Caco-2 (cell line): ENCODE data around the gene IMPDH1. TPM values are rescaled to one million over a fixed set of nuclear protein-coding genes. Genes with fewer than 3 reads are reported as not detected.

Experiments used
- BruUV-seq: library from RNA; stranded (reverse); fragments of 400-500 nt; replicated peaks from 2 replicates; lab custom pipeline; 2021; lab: Mats Ljungman, UMichigan
- CTCF ChIA-PET: fragments of 300-600 bp; sonication (Branson Sonifier 250); formaldehyde crosslinking; loops from one replicate; lab custom pipeline; 2022; ENCODE audit warnings: antibody characterized with exemption; lab: Charles Lee
- POLR2A ChIA-PET: fragments of 300-600 bp; sonication (Branson Sonifier 250); formaldehyde crosslinking; loops from one replicate; lab custom pipeline; 2022; ENCODE audit warnings: antibody characterized with exemption; lab: Charles Lee
- DNase-seq, 2 experiments: peaks; one replicate each; pipeline versions ENCODE4 v3.0.0 to v3.0.0-alpha.2; 2020 to 2022
- H3K27me3 ChIP-seq: replicated peaks from 2 replicates; pipeline ENCODE4 v1.6.0; 2011; ENCODE audit warnings: low read length; ENCODE audit not compliant: control insufficient read depth, insufficient read depth
- H3K36me3 ChIP-seq: 2 replicates; pipeline ENCODE4 v1.5.1; 2011; ENCODE audit warnings: low read length; ENCODE audit not compliant: control insufficient read depth, insufficient read depth
- H3K4me1 ChIP-seq: fragments of 250-450 bp; sonication (Bioruptor Pico); 2 replicates; pipeline ENCODE4 v1.5.1; 2020; ENCODE audit warnings: mild to moderate bottlenecking
- H3K4me3 ChIP-seq: 2 replicates; pipeline ENCODE4 v1.5.1; 2011; ENCODE audit warnings: low read depth, mild to moderate bottlenecking, control low read depth, low read length
- H3K9me3 ChIP-seq: fragments of 250-450 bp; sonication (Bioruptor Pico); 2 replicates; pipeline ENCODE4 v1.5.1; 2020; ENCODE audit warnings: mild to moderate bottlenecking, moderate library complexity
- H3K27ac Mint-ChIP-seq: one replicate; pipeline ENCODE4 v1.8.0; 2022; ENCODE audit warnings: mixed read lengths; ENCODE audit not compliant: unreplicated experiment
- H3K27me3 Mint-ChIP-seq: one replicate; pipeline ENCODE4 v1.8.0; 2022; ENCODE audit warnings: mixed read lengths; ENCODE audit not compliant: insufficient read depth, unreplicated experiment
- H3K36me3 Mint-ChIP-seq: one replicate; pipeline ENCODE4 v1.8.0; 2022; ENCODE audit warnings: mild to moderate bottlenecking, mixed read lengths; ENCODE audit not compliant: insufficient read depth, unreplicated experiment
- H3K4me1 Mint-ChIP-seq: one replicate; pipeline ENCODE4 v1.8.0; 2022; ENCODE audit warnings: low read depth, mixed read lengths; ENCODE audit not compliant: unreplicated experiment
- H3K4me3 Mint-ChIP-seq: one replicate; pipeline ENCODE4 v1.8.0; 2022; ENCODE audit warnings: mild to moderate bottlenecking, moderate library complexity, mixed read lengths; ENCODE audit not compliant: unreplicated experiment
- H3K9me3 Mint-ChIP-seq: one replicate; pipeline ENCODE4 v1.8.0; 2022; ENCODE audit warnings: mixed read lengths; ENCODE audit not compliant: unreplicated experiment
- intact Hi-C: fragments of 100-400 bp; cut with micrococcal nuclease; formaldehyde crosslinking; loops from one replicate; pipeline ENCODE4 v1.10.0; 2022; ENCODE audit not compliant: unreplicated experiment
- total RNA-seq: library from RNA; stranded (reverse); gene quantifications from 2 replicates; pipeline ENCODE4 v1.2.3, GENCODE V29; 2022
- TF ChIP-seq, protein P1 (sequence below), 2 experiments: fragments of 200-600 bp in 1 of 2; IDR thresholded peaks; 1 replicate in 1 of 2; 2 replicates in 1 of 2; pipeline versions ENCODE4 v1.5.1 to v1.8.0; 2011 to 2022; ENCODE audit warnings: antibody characterized with exemption in 1 of 2, control low read depth in 1 of 2, inconsistent platforms in 1 of 2, low read depth in 1 of 2, low read length in 1 of 2, mild to moderate bottlenecking in 1 of 2, moderate library complexity in 1 of 2; ENCODE audit not compliant: insufficient read depth in 1 of 2, severe bottlenecking in 1 of 2, unreplicated experiment in 1 of 2

The IMPDH1 gene
- total RNA-seq, 1 experiment from 2014 or later: 43.5 TPM

DNA sequence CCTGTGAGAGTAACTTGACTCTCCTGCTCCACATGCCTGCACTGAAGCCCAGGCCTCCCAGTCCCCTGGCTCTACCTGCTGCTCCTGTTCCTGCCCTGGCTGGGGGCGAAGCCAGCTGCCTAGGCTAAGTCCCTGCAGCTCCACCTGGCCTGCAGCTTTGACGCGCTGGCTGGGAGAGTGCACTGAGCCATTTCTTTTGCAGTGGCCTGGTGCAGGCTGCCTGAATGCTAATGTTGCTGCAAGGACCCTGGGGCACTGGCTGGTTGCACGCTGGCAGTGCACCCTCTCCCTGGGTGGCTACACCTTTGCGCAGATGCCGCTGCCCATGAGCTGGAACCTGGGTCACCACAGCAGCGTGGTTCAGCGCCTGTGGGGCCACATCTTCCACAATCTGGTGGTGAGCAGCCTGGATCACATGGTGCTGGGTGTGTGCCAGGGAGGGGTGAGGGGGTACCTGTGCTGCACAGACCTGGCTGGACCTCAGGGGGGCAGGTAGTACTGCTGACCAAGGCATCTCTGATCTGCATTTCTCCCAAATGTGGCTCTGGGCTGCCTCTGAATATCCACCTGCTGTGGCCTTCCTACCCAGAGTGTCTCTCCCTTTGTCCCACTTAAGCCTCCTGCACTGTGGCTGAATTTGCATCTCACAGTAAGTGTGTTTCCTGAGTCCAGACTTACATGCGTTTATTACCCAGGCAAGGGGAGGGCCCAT is 20.0 kb downstream of the IMPDH1 start:
- Histone ChIP-seq H3K36me3 (no peaks in the 10 kb centered on the region), H3K4me3 (no peak overlapping the region), H3K4me1 (no peaks in the 10 kb centered on the region), H3K9me3 (no peaks in the 10 kb centered on the region), H3K27me3 (no peaks in the 10 kb centered on the region)
- H3K9me3 Mint-ChIP-seq: no peaks in the 10 kb centered on the region
- no peaks in the 10 kb centered on the region for H3K36me3 Mint-ChIP-seq
- TF ChIP-seq, protein P1, sequence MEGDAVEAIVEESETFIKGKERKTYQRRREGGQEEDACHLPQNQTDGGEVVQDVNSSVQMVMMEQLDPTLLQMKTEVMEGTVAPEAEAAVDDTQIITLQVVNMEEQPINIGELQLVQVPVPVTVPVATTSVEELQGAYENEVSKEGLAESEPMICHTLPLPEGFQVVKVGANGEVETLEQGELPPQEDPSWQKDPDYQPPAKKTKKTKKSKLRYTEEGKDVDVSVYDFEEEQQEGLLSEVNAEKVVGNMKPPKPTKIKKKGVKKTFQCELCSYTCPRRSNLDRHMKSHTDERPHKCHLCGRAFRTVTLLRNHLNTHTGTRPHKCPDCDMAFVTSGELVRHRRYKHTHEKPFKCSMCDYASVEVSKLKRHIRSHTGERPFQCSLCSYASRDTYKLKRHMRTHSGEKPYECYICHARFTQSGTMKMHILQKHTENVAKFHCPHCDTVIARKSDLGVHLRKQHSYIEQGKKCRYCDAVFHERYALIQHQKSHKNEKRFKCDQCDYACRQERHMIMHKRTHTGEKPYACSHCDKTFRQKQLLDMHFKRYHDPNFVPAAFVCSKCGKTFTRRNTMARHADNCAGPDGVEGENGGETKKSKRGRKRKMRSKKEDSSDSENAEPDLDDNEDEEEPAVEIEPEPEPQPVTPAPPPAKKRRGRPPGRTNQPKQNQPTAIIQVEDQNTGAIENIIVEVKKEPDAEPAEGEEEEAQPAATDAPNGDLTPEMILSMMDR (IDR thresholded peaks at IDR 0.05; ENCODE audit: insufficient read depth in 1 of 2, low read depth in 1 of 2, low read length in 1 of 2, severe bottlenecking in 1 of 2, unreplicated experiment in 1 of 2): no peak
- H3K27ac Mint-ChIP-seq: no peak overlapping the region
- no TSS peak for BruUV-seq
- DNase-seq: no peak
- H3K4me1 Mint-ChIP-seq: no peaks in the 10 kb centered on the region
- POLR2A ChIA-PET: no interaction called here
- intact Hi-C loops: no loop called here
- H3K27me3 Mint-ChIP-seq: no peaks in the 10 kb centered on the region
- H3K4me3 Mint-ChIP-seq: no peak overlapping the region
- CTCF ChIA-PET: interaction anchor here (0.6 to 7.2 kb wide), 3 partner anchors 17 to 42 kb away, joined by 3 to 109 read pairs (median 4); no protein-coding TSS in a partner anchor

DNA sequence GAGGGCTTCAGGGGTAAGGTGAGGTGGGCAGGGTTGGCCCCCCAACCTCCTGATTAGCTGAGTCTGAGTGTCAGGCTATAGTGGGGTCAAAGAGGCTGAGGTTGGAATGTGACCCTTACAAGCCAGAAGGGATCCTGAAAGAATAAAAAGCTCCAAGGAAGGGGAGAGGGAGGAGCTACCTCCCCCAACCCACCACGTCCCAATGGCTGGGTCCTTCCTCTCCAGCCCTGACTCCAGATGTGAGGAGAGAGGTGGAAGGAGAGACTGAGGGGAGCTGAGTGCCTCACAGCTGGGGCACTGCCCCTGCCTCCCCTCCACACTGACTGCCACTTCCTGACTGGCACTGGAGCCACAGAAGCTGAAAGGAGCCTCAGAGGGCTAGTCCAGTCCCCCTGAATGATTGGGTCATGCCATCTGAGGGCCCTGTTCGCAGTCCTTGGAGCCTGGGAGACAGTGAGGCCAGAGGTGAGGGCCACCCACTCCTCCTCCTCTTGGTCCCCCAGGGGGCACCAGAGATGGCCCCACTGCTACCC is 20.6 kb downstream of the IMPDH1 start:
- BruUV-seq: no TSS peak
- Histone ChIP-seq H3K4me3 (no peak overlapping the region), H3K4me1 (no peaks in the 10 kb centered on the region), H3K9me3 (no peaks in the 10 kb centered on the region), H3K36me3 (no peaks in the 10 kb centered on the region), H3K27me3 (no peaks in the 10 kb centered on the region)
- no peak for DNase-seq
- ChIA-PET CTCF (interaction anchor here (0.6 to 7.2 kb wide), 4 partner anchors 15 to 41 kb away, joined by 3 to 109 read pairs (median 4); no protein-coding TSS in a partner anchor), POLR2A (no interaction called here)
- Mint-ChIP-seq H3K27me3 (no peaks in the 10 kb centered on the region), H3K27ac (no peak overlapping the region), H3K36me3 (no peaks in the 10 kb centered on the region), H3K4me1 (no peaks in the 10 kb centered on the region), H3K9me3 (no peaks in the 10 kb centered on the region), H3K4me3 (no peak overlapping the region)
- intact Hi-C loops: no loop called here
- TF ChIP-seq, protein P1 (IDR thresholded peaks at IDR 0.05; ENCODE audit: insufficient read depth in 1 of 2, low read depth in 1 of 2, low read length in 1 of 2, severe bottlenecking in 1 of 2, unreplicated experiment in 1 of 2): no peak

- CTCF ChIA-PET: interaction anchor here (0.6 to 7.2 kb wide), 13 partner anchors 9 to 179 kb away, joined by 3 to 109 read pairs (median 4); partner anchors contain the start of gene RBM28
- Histone ChIP-seq H3K36me3 (no peaks in the 10 kb centered on the region), H3K27me3 (no peaks in the 10 kb centered on the region), H3K4me1 (no peaks in the 10 kb centered on the region), H3K9me3 (no peaks in the 10 kb centered on the region), H3K4me3 (no peak overlapping the region)
- Mint-ChIP-seq H3K27ac (no peak overlapping the region), H3K9me3 (no peaks in the 10 kb centered on the region), H3K4me1 (no peaks in the 10 kb centered on the region), H3K27me3 (no peaks in the 10 kb centered on the region), H3K36me3 (no peaks in the 10 kb centered on the region), H3K4me3 (no peak overlapping the region)
- no peak for DNase-seq
- TF ChIP-seq, protein P1 (IDR thresholded peaks at IDR 0.05; ENCODE audit: insufficient read depth in 1 of 2, low read depth in 1 of 2, low read length in 1 of 2, severe bottlenecking in 1 of 2, unreplicated experiment in 1 of 2): no peak
- intact Hi-C loops: no loop called here
- POLR2A ChIA-PET: no interaction called here
- BruUV-seq: no TSS peak
Observed at GRCh38 chr7:128388145-128388485, 21.7 kb downstream of the IMPDH1 start.
